T-helper 17 cell (primary cell): ENCODE measurements around the gene USB1. TPM values are rescaled to one million over a fixed set of nuclear protein-coding genes. Genes with fewer than 3 reads are reported as not detected.

ENCODE experiments used
- total RNA-seq, 4 donors: library from RNA in 2 of 4; stranded (reverse) in 2 of 4; gene quantifications; one replicate each; pipeline ENCODE4 v1.2.3 and lab custom pipeline; 2022 to 2026

USB1 gene
- total RNA-seq, 2 donors from 2014 or later = 34.1 to 35.7 TPM

Other genes starting within 250 kb of the USB1 start
- gene KIFC3, start 198.9 kb upstream of the USB1 start, total RNA-seq = 10 to 100 TPM in 1 of 2 donors, under 1 TPM in 1; 0.70 to 15.2 TPM
- gene CNGB1, start 30.3 kb upstream of the USB1 start, total RNA-seq = not detected
- 10 to 100 TPM; 11.8 to 12.5 TPM for gene ZNF319, start 735 bp upstream of the USB1 start, total RNA-seq
- 1 to 10 TPM in 1 of 2 donors, under 1 TPM in 1; 0.40 to 1.5 TPM for gene MMP15, start 24.3 kb downstream of the USB1 start, total RNA-seq
- 100 to 1,000 TPM; 121 to 195 TPM for gene CFAP20, start 128.0 kb downstream of the USB1 start, total RNA-seq
- gene CSNK2A2, start 196.7 kb downstream of the USB1 start, total RNA-seq = 10 to 100 TPM; 52.7 to 54.3 TPM